Hepatocyte (in vitro differentiated cells): ENCODE measurements around the gene HOXD9.

Experiments used
- CTCF ChIP-seq: fragments of 200-600 bp; sonication (generic); IDR thresholded peaks from 2 replicates; pipeline ENCODE4 v1.5.1; 2016; ENCODE audit warnings: antibody characterized with exemption, mild to moderate bottlenecking; ENCODE audit not compliant: poor library complexity
- EZH2 ChIP-seq: fragments of 200-600 bp; sonication (generic); IDR thresholded peaks from 2 replicates; pipeline ENCODE4 v1.6.1; 2016; ENCODE audit warnings: antibody characterized with exemption, mild to moderate bottlenecking, borderline replicate concordance
- EZH2phosphoT487 ChIP-seq: fragments of 200-600 bp; sonication (generic); IDR thresholded peaks from one replicate; pipeline ENCODE4 v1.6.1; 2018; ENCODE audit warnings: antibody characterized with exemption, mild to moderate bottlenecking, low read depth, moderate library complexity; ENCODE audit not compliant: unreplicated experiment, severe bottlenecking

- TF ChIP-seq CTCF = no peak
- TF ChIP-seq EZH2phosphoT487 = no peak
- peak; percentile 22 for TF ChIP-seq EZH2
These were observed 6.4 kb upstream of the HOXD9 start, which contains the start of gene HOXD10 for GRCh38 chr2:176115883-176116813.
